ENCODE results near the gene FADS2.

- TF ChIP-seq CTCF (IDR thresholded peaks at IDR 0.05; ENCODE audit: poor library complexity) (no peak), EZH2 (IDR thresholded peaks at IDR 0.05; ENCODE audit: borderline replicate concordance) (no peak)
These were observed 10.4 kb downstream of the FADS2 start for GRCh38 chr11:61838501-61838900.
